Lower leg skin (tissue), 3 donors: Measurements from ENCODE around the gene NEGR1.

ENCODE experiments used
- POLR2A ChIP-seq, 2 donors: fragments of 450-650 bp; IDR thresholded peaks; one replicate each; pipeline ENCODE4 v1.6.1; 2016 to 2017; ENCODE audit warnings: antibody characterized with exemption in 2 of 2, mild to moderate bottlenecking in 1 of 2, moderate library complexity in 1 of 2
- TF ChIP-seq, protein P1 (sequence below), 3 donors: fragments of 450-650 bp; IDR thresholded peaks; one replicate each; pipeline ENCODE4 v1.5.1; 2016; ENCODE audit warnings: antibody characterized with exemption in 3 of 3, mild to moderate bottlenecking in 3 of 3, moderate library complexity in 2 of 3

GRCh38 chr1:71532343-71532742 is 750.0 kb downstream of the NEGR1 start:
- TF ChIP-seq, protein P1, sequence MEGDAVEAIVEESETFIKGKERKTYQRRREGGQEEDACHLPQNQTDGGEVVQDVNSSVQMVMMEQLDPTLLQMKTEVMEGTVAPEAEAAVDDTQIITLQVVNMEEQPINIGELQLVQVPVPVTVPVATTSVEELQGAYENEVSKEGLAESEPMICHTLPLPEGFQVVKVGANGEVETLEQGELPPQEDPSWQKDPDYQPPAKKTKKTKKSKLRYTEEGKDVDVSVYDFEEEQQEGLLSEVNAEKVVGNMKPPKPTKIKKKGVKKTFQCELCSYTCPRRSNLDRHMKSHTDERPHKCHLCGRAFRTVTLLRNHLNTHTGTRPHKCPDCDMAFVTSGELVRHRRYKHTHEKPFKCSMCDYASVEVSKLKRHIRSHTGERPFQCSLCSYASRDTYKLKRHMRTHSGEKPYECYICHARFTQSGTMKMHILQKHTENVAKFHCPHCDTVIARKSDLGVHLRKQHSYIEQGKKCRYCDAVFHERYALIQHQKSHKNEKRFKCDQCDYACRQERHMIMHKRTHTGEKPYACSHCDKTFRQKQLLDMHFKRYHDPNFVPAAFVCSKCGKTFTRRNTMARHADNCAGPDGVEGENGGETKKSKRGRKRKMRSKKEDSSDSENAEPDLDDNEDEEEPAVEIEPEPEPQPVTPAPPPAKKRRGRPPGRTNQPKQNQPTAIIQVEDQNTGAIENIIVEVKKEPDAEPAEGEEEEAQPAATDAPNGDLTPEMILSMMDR (IDR thresholded peaks at IDR 0.05), result no peak
- no peak for TF ChIP-seq POLR2A (IDR thresholded peaks at IDR 0.05)
